Ectodermal cell (in vitro differentiated cells): ENCODE results near the gene FDPS.

Experiments used
- H3K27ac ChIP-seq: 2 replicates; pipeline ENCODE4 v1.7.0; 2013; ENCODE audit warnings: mild to moderate bottlenecking, low read depth, low read length; ENCODE audit not compliant: insufficient read depth, poor library complexity, severe bottlenecking
- H3K27me3 ChIP-seq: 2 replicates; pipeline ENCODE4 v1.7.0; 2013; ENCODE audit warnings: mild to moderate bottlenecking, low read length; ENCODE audit not compliant: insufficient read depth, control insufficient read depth, poor library complexity, severe bottlenecking
- H3K36me3 ChIP-seq: one replicate; pipeline ENCODE4 v1.7.0; 2013; ENCODE audit warnings: low read length; ENCODE audit not compliant: control insufficient read depth, insufficient read depth
- H3K4me1 ChIP-seq: one replicate; pipeline ENCODE4 v1.7.0; 2013; ENCODE audit warnings: low read length; ENCODE audit not compliant: control insufficient read depth, insufficient read depth
- H3K4me3 ChIP-seq: 2 replicates; pipeline ENCODE4 v1.7.0; 2013; ENCODE audit warnings: low read depth, low read length, control low read depth; ENCODE audit not compliant: insufficient read depth
- H3K9me3 ChIP-seq: 2 replicates; pipeline ENCODE4 v1.7.0; 2013; ENCODE audit warnings: mild to moderate bottlenecking, low read length, moderate library complexity; ENCODE audit not compliant: control insufficient read depth
- WGBS, 2 experiments: methylation state at CpG; one replicate each; pipeline ENCODE4 v1.1.7; 2013; ENCODE audit warnings: missing lambda C conversion rate in 2 of 2; 5-methylcytosine and 5-hydroxymethylcytosine counted together

FDPS gene

DNA sequence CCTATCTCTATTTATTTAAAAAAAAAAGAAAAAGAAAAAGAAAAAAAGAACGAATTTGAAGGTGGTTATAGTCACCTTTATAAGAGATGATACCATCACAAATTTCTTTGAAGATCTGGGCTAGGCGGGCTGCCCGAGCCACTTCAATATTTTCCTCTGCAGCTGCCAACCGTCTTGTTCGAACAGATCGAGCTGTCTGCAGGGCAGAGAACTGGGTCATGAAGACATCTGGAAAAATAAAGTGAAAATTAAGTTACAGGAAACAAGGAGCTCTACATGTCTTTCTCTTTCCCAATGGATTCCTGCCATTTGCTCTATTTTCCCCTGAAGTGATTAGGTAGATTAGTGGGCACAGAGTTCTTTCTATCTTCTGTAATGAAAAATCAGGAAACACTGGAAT is 44.0 kb downstream of the FDPS start:
- H3K4me3 ChIP-seq, result no peak overlapping the region
- no peaks in the 10 kb centered on the region for H3K4me1 ChIP-seq

DNA sequence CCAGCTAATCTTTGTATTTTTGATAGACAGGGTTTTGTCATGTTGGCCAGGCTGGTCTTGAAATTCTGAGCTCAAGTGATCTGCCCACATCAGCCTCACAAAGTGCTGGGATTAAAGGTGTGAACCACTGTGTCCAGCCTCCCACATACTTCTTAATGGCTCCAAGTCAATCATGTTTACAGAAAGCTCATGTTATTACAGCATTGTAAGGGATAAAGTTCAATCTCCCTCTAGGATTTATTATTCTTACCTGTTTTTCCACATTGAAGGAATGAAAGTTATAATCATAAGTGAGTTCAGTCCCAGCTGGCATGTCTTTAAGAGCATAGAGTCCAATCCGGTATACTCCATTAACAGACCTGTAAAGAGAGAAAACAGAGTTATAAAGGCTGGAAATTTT is 51.4 kb downstream of the FDPS start:
- Histone ChIP-seq H3K4me3 (no peak overlapping the region), H3K9me3 (no peaks in the 10 kb centered on the region), H3K27ac (no peak overlapping the region), H3K4me1 (no peaks in the 10 kb centered on the region), H3K27me3 (no peaks in the 10 kb centered on the region), H3K36me3 (peaks cover 13% of the 10 kb centered on the region)
- 100% methylated on average over 1 of the region's 1 CpG for WGBS, 2 experiments

More for the DNA sequence above, 44.0 kb downstream of the FDPS start:
- no peak overlapping the region for H3K27ac ChIP-seq
- WGBS, 2 experiments, result 91 to 96% methylated on average over 6 of the region's 6 CpGs
- no peaks in the 10 kb centered on the region for H3K9me3 ChIP-seq
- H3K36me3 ChIP-seq, result peaks cover 22% of the 10 kb centered on the region
- H3K27me3 ChIP-seq, result no peaks in the 10 kb centered on the region
